Measurements from ENCODE around the gene GLRX3. TPM values are rescaled to one million over a fixed set of nuclear protein-coding genes. Genes with fewer than 3 reads are reported as not detected.

GLRX3 gene
- polyA plus RNA-seq, 1 donor, result 56.6 TPM

DNA sequence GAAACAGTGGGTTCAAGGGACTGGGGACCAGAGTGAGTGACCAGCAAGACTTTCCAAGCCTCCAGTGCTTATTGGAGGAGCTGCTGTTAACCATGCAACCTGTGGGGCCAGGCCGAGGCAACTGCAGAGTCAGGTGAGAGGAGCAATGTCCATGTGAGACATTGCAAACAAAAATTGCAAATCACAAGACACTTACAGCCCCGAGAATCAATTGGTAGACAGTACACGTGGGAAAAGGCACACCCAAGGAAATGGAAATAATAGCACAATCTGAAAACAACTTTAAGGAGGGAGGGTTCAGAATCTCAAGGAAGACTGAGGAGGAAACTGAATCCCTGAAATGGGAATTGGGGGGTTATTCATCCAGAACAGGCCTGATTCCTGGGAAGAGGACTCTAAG lies 72.6 kb downstream of the GLRX3 start:
- no peak for DNase-seq (ENCODE audit: low read depth)

DNA sequence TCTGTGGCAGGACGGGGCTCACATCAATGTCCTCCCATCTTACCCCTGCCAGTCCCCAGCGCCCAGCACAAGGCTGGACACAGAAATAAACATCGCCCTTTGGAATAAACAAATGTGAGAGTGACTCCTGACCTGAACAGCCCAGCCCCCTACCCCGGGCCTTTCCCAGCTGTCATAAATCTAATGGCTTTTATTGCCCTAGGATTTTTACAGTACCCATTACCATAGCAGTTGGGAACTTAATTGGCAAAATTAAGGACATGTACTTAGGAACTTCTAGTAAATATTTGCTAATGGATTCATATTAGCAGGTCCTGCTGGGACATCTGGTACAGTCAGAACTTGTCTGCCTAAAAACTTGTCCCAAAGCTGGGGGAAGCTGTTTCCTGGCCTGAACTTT lies 76.6 kb downstream of the GLRX3 start:
- no peak for DNase-seq (ENCODE audit: low read depth)

GRCh38 chr10:130213286-130214080 lies 77.3 kb downstream of the GLRX3 start:
- DNase-seq (ENCODE audit: low read depth), result no peak

- no peak for DNase-seq (ENCODE audit: low read depth)
These were observed 78.2 kb downstream of the GLRX3 start for GRCh38 chr10:130214431-130214830.

DNA sequence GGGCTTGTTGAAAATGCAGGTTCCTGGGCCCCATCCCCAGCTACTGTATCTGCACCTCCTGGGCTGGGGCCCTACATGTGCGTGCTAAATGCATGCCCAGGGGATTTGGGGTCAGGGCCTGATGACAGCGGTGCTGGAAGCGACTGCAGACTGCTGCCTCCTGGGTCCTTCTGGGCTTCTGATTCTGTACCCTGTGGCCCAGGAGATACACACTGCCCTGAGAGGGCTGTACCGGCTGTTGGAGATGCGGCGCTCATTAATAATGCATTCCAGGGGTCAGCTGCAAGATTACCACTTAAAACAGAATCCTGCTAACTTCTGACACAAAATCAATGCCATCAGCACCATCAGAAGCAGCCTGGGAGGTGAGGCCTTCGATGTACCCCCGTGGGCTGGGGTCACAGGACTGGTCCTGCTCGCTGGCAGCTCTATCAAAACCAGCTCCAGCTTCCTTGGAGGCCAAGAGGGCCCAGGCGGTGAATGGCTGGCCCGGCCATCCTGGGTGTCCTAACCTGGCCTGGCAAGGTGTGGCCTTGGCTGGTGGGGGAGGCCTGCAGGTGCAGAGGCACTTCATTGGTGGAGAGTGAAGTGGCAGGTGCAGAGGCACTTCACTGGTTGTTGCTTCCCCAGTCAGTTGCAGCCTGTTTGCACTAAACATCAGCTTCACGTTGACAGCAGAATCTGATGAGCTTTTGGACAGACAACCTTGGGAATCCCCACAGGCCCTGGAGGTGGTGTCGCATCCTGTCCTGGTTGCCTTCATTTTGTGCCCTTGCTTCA lies 79.2 kb downstream of the GLRX3 start:
- no peak for DNase-seq (ENCODE audit: low read depth)

DNA sequence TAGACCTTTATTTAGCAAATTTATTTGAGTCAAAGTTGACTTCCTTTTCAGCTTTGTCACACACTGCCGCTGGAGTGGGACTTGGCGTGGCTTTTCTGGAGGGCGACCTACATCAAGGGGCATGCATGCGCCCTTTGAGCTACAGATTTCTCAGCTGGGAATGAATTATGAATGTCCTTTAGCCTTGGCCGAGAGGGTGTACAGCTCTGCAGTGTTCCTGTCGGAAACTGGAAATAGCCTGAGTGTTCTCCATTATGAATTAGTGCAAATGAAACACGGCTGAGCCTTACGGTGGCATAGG lies 79.7 kb downstream of the GLRX3 start:
- no peak for DNase-seq (ENCODE audit: low read depth)

GRCh38 chr10:130218181-130218641 lies 82.0 kb downstream of the GLRX3 start:
- DNase-seq (ENCODE audit: low read depth), result no peak

GRCh38 chr10:130218936-130219335 lies 82.7 kb downstream of the GLRX3 start:
- no peak for DNase-seq (ENCODE audit: low read depth)

GRCh38 chr10:130220251-130221185 lies 84.3 kb downstream of the GLRX3 start:
- DNase-seq (ENCODE audit: low read depth), result no peak

DNA sequence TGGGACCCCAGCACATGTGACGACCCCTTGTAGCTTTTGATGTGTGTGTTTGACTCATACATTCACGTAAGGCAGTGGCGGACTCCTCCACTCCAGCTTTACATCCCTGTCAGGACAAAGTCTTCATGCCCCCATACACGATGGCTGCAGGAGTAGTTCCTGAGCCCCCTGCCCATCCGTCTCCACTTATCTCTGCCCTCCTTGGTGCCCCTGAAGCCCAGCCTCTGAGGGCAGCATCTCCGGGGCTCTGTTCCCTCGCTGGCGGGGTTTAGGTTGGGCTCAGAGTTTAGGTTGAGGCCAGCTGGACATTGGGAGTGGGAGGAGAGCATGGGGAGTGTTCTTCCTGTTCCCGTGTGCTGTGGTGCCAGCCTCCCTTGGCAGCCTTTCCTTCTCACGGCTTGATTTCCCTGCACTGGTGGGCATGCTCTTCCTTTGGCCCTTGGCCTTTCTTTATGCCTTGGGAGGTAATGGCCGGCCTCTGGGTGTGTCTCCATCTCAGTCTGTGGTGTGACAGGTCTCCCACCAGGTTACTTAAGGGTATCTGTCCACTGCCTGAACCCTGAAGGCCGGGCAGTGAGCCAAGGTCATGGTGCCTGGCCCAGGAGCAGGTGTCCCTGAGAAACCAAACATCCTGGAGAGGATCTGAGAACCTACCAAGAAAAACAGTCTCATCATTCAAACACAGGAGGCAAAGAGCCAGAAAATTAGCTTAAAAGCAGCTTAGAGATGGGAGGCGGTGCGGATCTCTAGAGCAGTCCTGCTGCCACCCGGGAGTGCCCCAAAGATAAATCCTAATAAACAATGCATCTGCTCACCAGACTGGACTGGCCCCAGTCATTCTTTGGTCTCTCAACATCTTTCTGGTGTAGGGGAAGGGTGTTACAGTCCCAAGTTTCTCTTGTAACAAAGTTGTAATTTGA lies 85.5 kb downstream of the GLRX3 start:
- DNase-seq (ENCODE audit: low read depth), result no peak

- DNase-seq (ENCODE audit: low read depth), result no peak
These were observed 86.2 kb downstream of the GLRX3 start for GRCh38 chr10:130222381-130222780.

DNA sequence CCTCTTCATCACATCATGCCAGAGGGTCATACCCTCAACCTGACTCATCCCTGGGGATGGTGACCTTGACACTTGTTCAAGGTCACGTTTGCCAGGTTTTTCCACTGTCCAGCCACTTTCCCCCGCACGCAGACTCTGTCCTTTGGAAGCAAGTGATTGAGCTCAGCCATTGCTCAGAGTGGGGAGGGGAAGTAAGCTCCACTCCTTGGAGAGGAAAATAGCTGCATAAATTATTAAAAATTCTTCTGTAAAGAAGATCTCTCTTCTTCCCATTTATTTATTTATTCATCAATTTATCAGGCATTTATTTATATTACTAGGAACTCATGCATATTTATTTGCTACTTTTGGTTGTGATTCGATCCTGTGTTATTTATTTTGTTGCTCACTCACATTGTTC lies 88.0 kb downstream of the GLRX3 start:
- no peak for DNase-seq (ENCODE audit: low read depth)

- DNase-seq (ENCODE audit: low read depth), result no peak
These were observed 89.8 kb downstream of the GLRX3 start for GRCh38 chr10:130226012-130226411.

GRCh38 chr10:130227883-130228282 lies 91.7 kb downstream of the GLRX3 start:
- no peak for DNase-seq (ENCODE audit: low read depth)

Other genes with a start within 250 kb of the GLRX3 start
- gene EBF3, start 172.1 kb upstream of the GLRX3 start, polyA plus RNA-seq (ENCODE audit: insufficient read length), result 57.0 TPM
- 2.7 TPM for gene C10orf143, start 25.6 kb upstream of the GLRX3 start, polyA plus RNA-seq (ENCODE audit: insufficient read length)

All from forelimb muscle (tissue), 1 donor.